Activated B cell treated with CpG ODN at 0.5 μM for 24 hours (primary cell): ENCODE data around the gene MVK. TPM values are rescaled to one million over a fixed set of nuclear protein-coding genes. Genes with fewer than 3 reads are reported as not detected.

Source experiments
- ATAC-seq: fragments of 200-7000 bp; cut with Tn5 transposase; one replicate; pipeline ENCODE4 v1.10.0; 2021; ENCODE audit warnings: low read depth, mild to moderate bottlenecking, moderate library complexity
- CTCF ChIA-PET: fragments of 350-600 bp; sonication (Branson Sonifier 250); formaldehyde crosslinking; loops from one replicate; lab custom pipeline; 2021; ENCODE audit warnings: antibody characterized with exemption; lab: Charles Lee
- POLR2A ChIA-PET: fragments of 350-600 bp; sonication (Branson Sonifier 250); formaldehyde crosslinking; loops from one replicate; lab custom pipeline; 2021; ENCODE audit warnings: antibody characterized with exemption; lab: Charles Lee
- DNase-seq: peaks from one replicate; pipeline ENCODE4 v3.0.0; 2022
- H3K27ac Mint-ChIP-seq: one replicate; pipeline ENCODE4 v1.8.0; 2020; ENCODE audit warnings: mixed read lengths
- H3K27me3 Mint-ChIP-seq: one replicate; pipeline ENCODE4 v1.8.0; 2021; ENCODE audit warnings: mixed read lengths
- H3K36me3 Mint-ChIP-seq: one replicate; pipeline ENCODE4 v1.8.0; 2021; ENCODE audit warnings: low read depth, mixed read lengths
- H3K4me1 Mint-ChIP-seq: one replicate; pipeline ENCODE4 v1.8.0; 2021; ENCODE audit warnings: mixed read lengths
- H3K4me3 Mint-ChIP-seq: one replicate; pipeline ENCODE4 v1.8.0; 2020; ENCODE audit warnings: mild to moderate bottlenecking, mixed read lengths
- H3K9me3 Mint-ChIP-seq: one replicate; pipeline ENCODE4 v1.8.0; 2020; ENCODE audit warnings: mixed read lengths
- CTCF ChIP-seq: fragments of 200-600 bp; IDR thresholded peaks from one replicate; pipeline ENCODE4 v1.8.0; 2022; ENCODE audit warnings: antibody characterized with exemption, mild to moderate bottlenecking
- intact Hi-C: fragments of 100-400 bp; cut with micrococcal nuclease; formaldehyde crosslinking; loops from one replicate; pipeline ENCODE4 v1.15.1; 2024
- total RNA-seq: library from RNA; stranded (reverse); gene quantifications from 2 replicates; pipeline ENCODE4 v1.2.3, GENCODE V29; 2022

Gene MVK
- total RNA-seq, 1 donor from 2014 or later = 28.5 TPM

GRCh38 chr12:109540526-109541412 is 32.8 kb upstream of the MVK start:
- Mint-ChIP-seq H3K9me3 (no peaks in the 10 kb centered on the region), H3K27ac (no peak overlapping the region), H3K36me3 (peaks cover 9% of the 10 kb centered on the region), H3K4me1 (no peaks in the 10 kb centered on the region), H3K4me3 (no peak overlapping the region), H3K27me3 (peaks cover 2% of the 10 kb centered on the region)
- POLR2A ChIA-PET = interaction anchor here (0.6 kb wide), 1 partner anchor 51 kb away, joined by 3 read pairs; no protein-coding TSS in a partner anchor
- no peak for ATAC-seq
- DNase-seq = no peak
- intact Hi-C loops = no loop called here
- CTCF ChIA-PET = interaction anchor here (1.6 kb wide), 1 partner anchor 59 kb away, joined by 3 read pairs; no protein-coding TSS in a partner anchor
- TF ChIP-seq CTCF = no peak

- H3K27ac Mint-ChIP-seq = no peak overlapping the region
- H3K4me3 Mint-ChIP-seq = no peak overlapping the region
- intact Hi-C loops = no loop called here
- ATAC-seq (no peak), DNase-seq (no peak)
- TF ChIP-seq CTCF = no peak
- CTCF ChIA-PET = interaction anchor here (1.6 kb wide), 1 partner anchor 58 kb away, joined by 3 read pairs; no protein-coding TSS in a partner anchor
- POLR2A ChIA-PET = no interaction called here
- H3K9me3 Mint-ChIP-seq = no peaks in the 10 kb centered on the region
- peaks cover 2% of the 10 kb centered on the region for H3K27me3 Mint-ChIP-seq
- H3K4me1 Mint-ChIP-seq = no peaks in the 10 kb centered on the region
- H3K36me3 Mint-ChIP-seq = peaks cover 4% of the 10 kb centered on the region
Observed at GRCh38 chr12:109541413-109541726, 32.2 kb upstream of the MVK start.

- Mint-ChIP-seq H3K27me3 (peaks cover 2% of the 10 kb centered on the region), H3K4me3 (no peak overlapping the region), H3K4me1 (no peaks in the 10 kb centered on the region), H3K36me3 (peaks cover 2% of the 10 kb centered on the region), H3K27ac (no peak overlapping the region), H3K9me3 (no peaks in the 10 kb centered on the region)
- no peak for TF ChIP-seq CTCF
- ATAC-seq (no peak), DNase-seq (no peak)
- POLR2A ChIA-PET = no interaction called here
- intact Hi-C loops = no loop called here
- CTCF ChIA-PET = interaction anchor here (1.6 kb wide), 1 partner anchor 57 kb away, joined by 3 read pairs; no protein-coding TSS in a partner anchor
Observed at GRCh38 chr12:109542014-109542413, 31.6 kb upstream of the MVK start.

GRCh38 chr12:109542876-109543275 is 30.7 kb upstream of the MVK start:
- H3K27ac Mint-ChIP-seq = no peak overlapping the region
- ATAC-seq = no peak
- H3K27me3 Mint-ChIP-seq = peaks cover 9% of the 10 kb centered on the region
- ChIA-PET POLR2A (no interaction called here), CTCF (no interaction called here)
- H3K36me3 Mint-ChIP-seq = no peaks in the 10 kb centered on the region
- intact Hi-C loops = no loop called here
- H3K9me3 Mint-ChIP-seq = no peaks in the 10 kb centered on the region
- no peak overlapping the region for H3K4me3 Mint-ChIP-seq
- no peak for TF ChIP-seq CTCF
- H3K4me1 Mint-ChIP-seq = no peaks in the 10 kb centered on the region
- DNase-seq = no peak

- TF ChIP-seq CTCF = no peak
- ATAC-seq (no peak), DNase-seq (no peak)
- intact Hi-C loops = no loop called here
- no peaks in the 10 kb centered on the region for H3K36me3 Mint-ChIP-seq
- ChIA-PET POLR2A (no interaction called here), CTCF (no interaction called here)
- H3K4me3 Mint-ChIP-seq = no peak overlapping the region
- H3K4me1 Mint-ChIP-seq = no peaks in the 10 kb centered on the region
- H3K27ac Mint-ChIP-seq = no peak overlapping the region
- H3K27me3 Mint-ChIP-seq = peaks cover 19% of the 10 kb centered on the region
- no peaks in the 10 kb centered on the region for H3K9me3 Mint-ChIP-seq
Observed at GRCh38 chr12:109544955-109545531, 28.6 kb upstream of the MVK start.
